ENCODE data around the gene ADAMTSL2. TPM values are rescaled to one million over a fixed set of nuclear protein-coding genes. Genes with fewer than 3 reads are reported as not detected.

ADAMTSL2 gene
- total RNA-seq, 1 donor from 2014 or later, result 0.88 TPM

GRCh38 chr9:133502112-133502511, 32.4 kb upstream of the ADAMTSL2 start:
- no peak for ATAC-seq

- ATAC-seq, result no peak
These were observed 29.2 kb upstream of the ADAMTSL2 start for GRCh38 chr9:133505186-133505830.

GRCh38 chr9:133505901-133506652, 28.4 kb upstream of the ADAMTSL2 start:
- peak; percentile 24 for ATAC-seq

GRCh38 chr9:133506653-133507038, 27.9 kb upstream of the ADAMTSL2 start:
- peak; percentile 30 for ATAC-seq

- ATAC-seq, result no peak
These were observed 27.1 kb upstream of the ADAMTSL2 start for GRCh38 chr9:133507246-133507965.

- ATAC-seq, result no peak
These were observed 26.5 kb upstream of the ADAMTSL2 start for GRCh38 chr9:133508046-133508445.

GRCh38 chr9:133509179-133510083, 25.1 kb upstream of the ADAMTSL2 start:
- ATAC-seq, result peak; percentile 41

- ATAC-seq, result no peak
These were observed 23.5 kb upstream of the ADAMTSL2 start for GRCh38 chr9:133510926-133511505.

GRCh38 chr9:133511607-133512006, 22.9 kb upstream of the ADAMTSL2 start:
- ATAC-seq, result no peak

GRCh38 chr9:133512253-133513213, 22.0 kb upstream of the ADAMTSL2 start:
- no peak for ATAC-seq

GRCh38 chr9:133513214-133514100, 21.0 kb upstream of the ADAMTSL2 start:
- ATAC-seq, result no peak

GRCh38 chr9:133514460-133515239, 19.9 kb upstream of the ADAMTSL2 start:
- no peak for ATAC-seq

- no peak for ATAC-seq
These were observed 19.3 kb upstream of the ADAMTSL2 start for GRCh38 chr9:133515240-133515610.

GRCh38 chr9:133515615-133516255, 18.8 kb upstream of the ADAMTSL2 start:
- ATAC-seq, result no peak

GRCh38 chr9:133516256-133516960, 18.1 kb upstream of the ADAMTSL2 start:
- no peak for ATAC-seq

GRCh38 chr9:133516961-133517350, 17.5 kb upstream of the ADAMTSL2 start:
- no peak for ATAC-seq

- ATAC-seq, result no peak
These were observed 16.8 kb upstream of the ADAMTSL2 start for GRCh38 chr9:133517711-133518110.

- ATAC-seq, result no peak
These were observed 16.3 kb upstream of the ADAMTSL2 start for GRCh38 chr9:133518200-133518599.

Measured in esophagus mucosa (tissue), 1 donor.